Endodermal cell (in vitro differentiated cells): Measurements from ENCODE around the gene SERPINE1. TPM values are rescaled to one million over a fixed set of nuclear protein-coding genes. Genes with fewer than 3 reads are reported as not detected.
"Not testable (repeated sequence)": the region's sequence is repeated elsewhere in the genome, so short reads cannot be mapped to it uniquely, and the experiment has no call there.

Source experiments
- DNase-seq: peaks from one replicate; pipeline ENCODE4 v3.0.0-alpha.2; 2017
- H3K27ac ChIP-seq: 2 replicates; pipeline ENCODE4 v1.5.1; 2013; ENCODE audit warnings: mild to moderate bottlenecking, low read depth, low read length, moderate library complexity
- H3K27me3 ChIP-seq: 2 replicates; pipeline ENCODE4 v1.6.1; 2013; ENCODE audit warnings: mild to moderate bottlenecking, low read length, moderate library complexity; ENCODE audit not compliant: insufficient read depth, control insufficient read depth, poor library complexity, severe bottlenecking
- H3K36me3 ChIP-seq: 2 replicates; pipeline ENCODE4 v1.7.0; 2013; ENCODE audit warnings: mild to moderate bottlenecking, low read length, moderate library complexity; ENCODE audit not compliant: control insufficient read depth, insufficient read depth
- H3K4me1 ChIP-seq: one replicate; pipeline ENCODE4 v1.7.0; 2013; ENCODE audit warnings: low read length; ENCODE audit not compliant: control insufficient read depth, insufficient read depth
- H3K4me3 ChIP-seq: 2 replicates; pipeline ENCODE4 v1.5.1; 2013; ENCODE audit warnings: mild to moderate bottlenecking, low read length, moderate library complexity
- H3K9ac ChIP-seq: 2 replicates; pipeline ENCODE4 v1.6.1; 2013; ENCODE audit warnings: mild to moderate bottlenecking, low read length, moderate library complexity; ENCODE audit not compliant: poor library complexity, severe bottlenecking; ENCODE audit errors: extremely low read depth
- H3K9me3 ChIP-seq: 2 replicates; pipeline ENCODE4 v1.6.1; 2013; ENCODE audit warnings: mild to moderate bottlenecking, low read length, moderate library complexity; ENCODE audit not compliant: control insufficient read depth
- H3K27ac Mint-ChIP-seq: 2 replicates; pipeline ENCODE4 v1.8.0; 2020; ENCODE audit warnings: mixed read lengths
- H3K27me3 Mint-ChIP-seq: 2 replicates; pipeline ENCODE4 v1.8.0; 2021; ENCODE audit warnings: mild to moderate bottlenecking, mixed read lengths; ENCODE audit not compliant: insufficient read depth
- H3K36me3 Mint-ChIP-seq: 2 replicates; pipeline ENCODE4 v1.8.0; 2020; ENCODE audit warnings: low read depth, mixed read lengths
- H3K4me1 Mint-ChIP-seq: 2 replicates; pipeline ENCODE4 v1.8.0; 2020; ENCODE audit warnings: mixed read lengths
- H3K4me3 Mint-ChIP-seq: 2 replicates; pipeline ENCODE4 v1.8.0; 2020; ENCODE audit warnings: mild to moderate bottlenecking, moderate library complexity, mixed read lengths
- H3K9me3 Mint-ChIP-seq: 2 replicates; pipeline ENCODE4 v1.8.0; 2020; ENCODE audit warnings: mild to moderate bottlenecking, mixed read lengths
- WGBS, 2 experiments: methylation state at CpG; one replicate each; pipeline versions ENCODE4 v1.1.5 to v1.1.7; 2013; ENCODE audit warnings: missing lambda C conversion rate in 2 of 2, mixed read lengths in 1 of 2; ENCODE audit not compliant: insufficient coverage in 1 of 2, insufficient read length in 1 of 2; 5-methylcytosine and 5-hydroxymethylcytosine counted together
- total RNA-seq, 2 donors: library from RNA; stranded (reverse); fragmentation: NEBNext Ultra II Directional in 1 of 2; extraction: Animal tissue kit (Norgen Biotek cat#: 25700) in 1 of 2; gene quantifications; 2 replicates in 1 of 2; 3 replicates in 1 of 2; pipeline ENCODE4 v1.2.1, GENCODE V29; 2021
- TF ChIP-seq, protein P1 (sequence below): fragments of 200-600 bp; sonication (generic); conservative IDR thresholded peaks from 2 replicates; pipeline ENCODE4 v1.5.0; 2021; ENCODE audit warnings: antibody characterized with exemption, mild to moderate bottlenecking

Gene SERPINE1
- total RNA-seq, 2 donors from 2014 or later: 0.89 to 4.9 TPM

DNA sequence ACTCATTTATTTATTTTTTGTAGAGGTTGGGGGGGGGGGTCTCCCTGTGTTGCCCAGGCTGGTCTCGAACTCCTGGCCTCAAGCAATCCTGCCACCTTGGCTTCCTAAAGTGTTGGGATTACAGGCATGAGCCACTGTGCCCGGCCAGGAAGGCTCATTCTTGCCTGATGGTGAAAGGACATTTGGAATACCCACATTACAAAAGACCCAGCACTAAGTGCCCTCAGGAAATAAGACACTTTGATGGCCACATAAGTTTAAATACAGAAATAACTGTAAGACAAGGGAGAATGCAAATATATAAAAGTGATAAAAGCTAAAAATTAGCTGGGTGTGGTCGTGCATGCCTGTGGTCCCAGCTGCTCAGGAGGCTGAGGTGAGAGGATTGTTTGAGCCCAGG lies 8.0 kb upstream of the SERPINE1 start:
- H3K36me3 ChIP-seq: no peaks in the 10 kb centered on the region
- H3K4me3 Mint-ChIP-seq: no peak overlapping the region
- no peak overlapping the region for H3K27ac ChIP-seq
- H3K9me3 Mint-ChIP-seq: no peaks in the 10 kb centered on the region
- H3K27ac Mint-ChIP-seq: no peak overlapping the region
- H3K4me1 ChIP-seq: peaks cover 3% of the 10 kb centered on the region
- no peak overlapping the region for H3K4me3 ChIP-seq
- 81 to 88% methylated on average over 1 to 3 of the region's 3 CpGs for WGBS, 2 experiments
- H3K4me1 Mint-ChIP-seq: peaks cover 8% of the 10 kb centered on the region
- H3K27me3 Mint-ChIP-seq: peaks cover 4% of the 10 kb centered on the region
- TF ChIP-seq, protein P1, sequence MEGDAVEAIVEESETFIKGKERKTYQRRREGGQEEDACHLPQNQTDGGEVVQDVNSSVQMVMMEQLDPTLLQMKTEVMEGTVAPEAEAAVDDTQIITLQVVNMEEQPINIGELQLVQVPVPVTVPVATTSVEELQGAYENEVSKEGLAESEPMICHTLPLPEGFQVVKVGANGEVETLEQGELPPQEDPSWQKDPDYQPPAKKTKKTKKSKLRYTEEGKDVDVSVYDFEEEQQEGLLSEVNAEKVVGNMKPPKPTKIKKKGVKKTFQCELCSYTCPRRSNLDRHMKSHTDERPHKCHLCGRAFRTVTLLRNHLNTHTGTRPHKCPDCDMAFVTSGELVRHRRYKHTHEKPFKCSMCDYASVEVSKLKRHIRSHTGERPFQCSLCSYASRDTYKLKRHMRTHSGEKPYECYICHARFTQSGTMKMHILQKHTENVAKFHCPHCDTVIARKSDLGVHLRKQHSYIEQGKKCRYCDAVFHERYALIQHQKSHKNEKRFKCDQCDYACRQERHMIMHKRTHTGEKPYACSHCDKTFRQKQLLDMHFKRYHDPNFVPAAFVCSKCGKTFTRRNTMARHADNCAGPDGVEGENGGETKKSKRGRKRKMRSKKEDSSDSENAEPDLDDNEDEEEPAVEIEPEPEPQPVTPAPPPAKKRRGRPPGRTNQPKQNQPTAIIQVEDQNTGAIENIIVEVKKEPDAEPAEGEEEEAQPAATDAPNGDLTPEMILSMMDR: no peak
- H3K27me3 ChIP-seq: no peaks in the 10 kb centered on the region
- H3K9me3 ChIP-seq: no peaks in the 10 kb centered on the region
- H3K9ac ChIP-seq: no peak overlapping the region
- no peak for DNase-seq
- H3K36me3 Mint-ChIP-seq: no peaks in the 10 kb centered on the region

DNA sequence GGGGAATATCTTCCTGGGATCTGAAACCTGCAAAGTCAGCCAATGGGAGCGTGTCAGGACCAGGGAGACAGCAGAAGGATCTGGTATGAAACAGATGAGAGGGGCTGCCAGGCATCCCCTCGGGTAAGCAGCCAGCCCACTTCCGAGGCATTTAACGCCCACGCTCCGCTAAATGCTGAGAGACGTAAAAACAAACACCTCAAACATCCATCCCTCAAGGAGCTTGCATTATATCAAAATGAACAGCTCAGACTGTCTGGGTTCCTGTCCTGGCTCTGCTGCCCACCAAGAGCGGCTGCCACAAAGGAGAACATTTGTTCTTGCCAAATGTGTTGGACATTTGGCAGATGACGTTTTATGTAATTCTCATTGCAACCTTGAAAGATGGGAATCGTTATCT lies 7.0 kb upstream of the SERPINE1 start:
- Histone ChIP-seq H3K27me3 (no peaks in the 10 kb centered on the region), H3K4me1 (peaks cover 3% of the 10 kb centered on the region), H3K9me3 (no peaks in the 10 kb centered on the region), H3K27ac (no peak overlapping the region), H3K4me3 (no peak overlapping the region), H3K9ac (no peak overlapping the region), H3K36me3 (no peaks in the 10 kb centered on the region)
- Mint-ChIP-seq H3K36me3 (no peaks in the 10 kb centered on the region), H3K4me3 (no peak overlapping the region), H3K27ac (no peak overlapping the region), H3K27me3 (peaks cover 3% of the 10 kb centered on the region), H3K4me1 (peaks cover 14% of the 10 kb centered on the region), H3K9me3 (peaks cover 2% of the 10 kb centered on the region)
- no peak for DNase-seq
- TF ChIP-seq, protein P1: no peak
- WGBS, 2 experiments: 82 to 84% methylated on average over 7 to 10 of the region's 10 CpGs

DNA sequence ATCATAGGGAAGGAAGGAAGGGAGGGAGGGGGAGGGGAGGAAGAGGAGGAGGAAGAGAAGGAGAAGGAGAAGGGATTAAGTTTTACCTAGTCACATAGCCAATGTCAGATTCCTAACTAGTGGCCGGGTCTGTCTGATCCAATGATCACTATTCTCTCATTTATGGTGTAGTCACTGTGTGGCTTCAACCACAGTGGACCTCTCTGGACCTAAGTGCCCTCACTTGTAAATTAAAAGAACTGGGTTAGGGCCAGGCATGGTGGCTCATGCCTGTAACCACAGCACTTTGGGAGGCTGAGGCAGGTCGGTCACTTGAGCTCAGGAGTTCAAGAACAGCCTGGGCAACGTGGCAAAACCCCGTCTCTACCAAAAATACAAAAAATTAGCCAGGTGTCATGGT lies 6.6 kb upstream of the SERPINE1 start:
- Histone ChIP-seq H3K4me3 (no peak overlapping the region), H3K9ac (no peak overlapping the region), H3K4me1 (peaks cover 3% of the 10 kb centered on the region), H3K36me3 (no peaks in the 10 kb centered on the region), H3K27me3 (no peaks in the 10 kb centered on the region), H3K27ac (no peak overlapping the region), H3K9me3 (no peaks in the 10 kb centered on the region)
- Mint-ChIP-seq H3K9me3 (peaks cover 4% of the 10 kb centered on the region), H3K4me3 (no peak overlapping the region), H3K27ac (no peak overlapping the region), H3K36me3 (no peaks in the 10 kb centered on the region), H3K4me1 (peaks cover 15% of the 10 kb centered on the region), H3K27me3 (peaks cover 4% of the 10 kb centered on the region)
- no peak for DNase-seq
- 94% methylated on average over 4 of the region's 4 CpGs for WGBS, 2 experiments
- TF ChIP-seq, protein P1: no peak

DNA sequence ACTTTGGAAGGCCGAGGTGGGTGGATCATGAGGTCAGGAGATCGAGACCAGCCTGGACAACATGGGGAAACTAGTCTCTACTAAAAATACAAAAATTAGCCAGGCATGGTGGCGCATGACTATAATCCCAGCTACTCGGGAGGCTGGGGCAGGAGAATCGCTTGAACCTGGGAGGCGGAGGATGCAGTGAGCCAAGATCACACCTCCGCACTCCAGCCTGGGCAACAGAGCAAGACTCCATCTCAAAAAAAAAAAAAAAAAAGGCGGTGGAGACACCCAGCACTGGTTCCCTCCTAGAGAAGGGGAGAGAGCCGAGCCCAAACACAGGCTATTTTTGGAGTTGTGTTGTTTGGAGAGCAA lies 5.3 kb upstream of the SERPINE1 start:
- 87 to 100% methylated on average over 3 to 9 of the region's 9 CpGs for WGBS, 2 experiments
- Mint-ChIP-seq H3K4me1 (peaks cover 23% of the 10 kb centered on the region), H3K4me3 (peak overlapping the region; percentile 27)
- H3K4me3 ChIP-seq, H3K9ac ChIP-seq, H3K36me3 Mint-ChIP-seq, H3K27ac Mint-ChIP-seq, H3K36me3 ChIP-seq, H3K4me1 ChIP-seq, H3K9me3 ChIP-seq, H3K27me3 Mint-ChIP-seq, H3K27ac ChIP-seq, DNase-seq, H3K27me3 ChIP-seq, H3K9me3 Mint-ChIP-seq: not testable (repeated sequence)
